Activated T-cell treated with anti-CD3 and anti-CD28 coated beads, Interleukin-2, amount 50 U/mL, for 48 hours (primary cell): Measurements from ENCODE around the gene SORCS2.

Experiments used
- DNase-seq, 2 experiments: peaks; one replicate each; pipeline ENCODE4 v3.0.0-alpha.2; 2020

SORCS2 gene

DNA sequence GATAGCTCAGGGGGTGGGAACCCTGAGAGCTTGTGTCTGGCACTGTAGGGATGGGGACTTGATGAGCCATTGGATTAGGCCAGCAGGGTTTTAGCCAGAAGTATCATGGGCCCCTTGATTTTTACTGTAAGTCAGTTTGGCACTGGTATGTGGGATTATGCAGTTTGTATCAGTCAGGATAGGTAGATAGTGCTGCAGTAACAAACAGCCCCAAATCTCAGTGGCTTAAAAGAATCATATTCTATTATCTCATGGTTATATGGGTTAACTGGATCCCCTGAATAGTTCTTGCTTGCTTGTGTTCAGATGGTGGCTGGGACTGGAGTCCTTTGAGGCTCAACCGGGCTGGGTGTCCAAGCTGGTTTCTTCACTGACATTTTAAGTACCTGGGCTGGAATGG lies 56.5 kb downstream of the SORCS2 start:
- no peak for DNase-seq

DNA sequence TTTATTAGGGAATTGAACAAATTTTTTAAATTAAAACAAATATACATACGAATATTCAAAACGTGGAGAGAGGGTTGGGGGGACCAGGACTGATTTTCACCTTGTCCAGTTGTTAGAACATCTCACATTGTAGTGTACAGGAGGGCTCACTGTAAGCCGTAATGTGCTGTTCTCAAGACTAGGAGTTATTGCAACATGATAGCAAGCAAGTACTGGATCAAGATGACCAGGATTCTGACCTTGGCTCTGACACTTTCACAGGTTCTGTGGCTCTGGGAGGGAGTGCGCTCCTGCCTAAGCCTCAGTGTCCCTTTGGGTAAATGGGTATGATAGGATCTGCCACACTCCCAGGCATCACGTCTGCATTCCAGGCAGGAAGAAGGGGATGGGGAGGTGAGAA lies 59.0 kb downstream of the SORCS2 start:
- no peak for DNase-seq

DNA sequence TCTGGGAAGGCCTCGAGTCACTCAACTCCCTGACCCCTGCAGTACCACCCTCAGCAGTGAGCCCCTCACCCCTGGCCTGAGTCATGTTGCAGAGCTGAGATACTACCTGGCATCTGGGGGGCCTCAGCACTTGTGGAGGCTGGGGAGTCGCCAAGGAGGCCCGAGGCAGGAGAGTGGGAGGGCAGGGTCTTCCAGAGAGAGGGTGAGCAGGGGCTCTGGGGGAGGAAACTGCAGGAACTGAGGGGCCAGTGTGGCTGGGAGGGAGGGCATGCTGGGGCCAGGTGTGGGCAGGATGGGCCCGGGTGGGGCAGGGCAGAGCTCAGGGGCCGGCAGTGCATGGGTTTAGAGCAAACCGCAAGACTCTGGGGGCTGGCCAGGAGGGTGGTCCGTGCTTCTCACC lies 59.7 kb downstream of the SORCS2 start:
- no peak for DNase-seq

DNA sequence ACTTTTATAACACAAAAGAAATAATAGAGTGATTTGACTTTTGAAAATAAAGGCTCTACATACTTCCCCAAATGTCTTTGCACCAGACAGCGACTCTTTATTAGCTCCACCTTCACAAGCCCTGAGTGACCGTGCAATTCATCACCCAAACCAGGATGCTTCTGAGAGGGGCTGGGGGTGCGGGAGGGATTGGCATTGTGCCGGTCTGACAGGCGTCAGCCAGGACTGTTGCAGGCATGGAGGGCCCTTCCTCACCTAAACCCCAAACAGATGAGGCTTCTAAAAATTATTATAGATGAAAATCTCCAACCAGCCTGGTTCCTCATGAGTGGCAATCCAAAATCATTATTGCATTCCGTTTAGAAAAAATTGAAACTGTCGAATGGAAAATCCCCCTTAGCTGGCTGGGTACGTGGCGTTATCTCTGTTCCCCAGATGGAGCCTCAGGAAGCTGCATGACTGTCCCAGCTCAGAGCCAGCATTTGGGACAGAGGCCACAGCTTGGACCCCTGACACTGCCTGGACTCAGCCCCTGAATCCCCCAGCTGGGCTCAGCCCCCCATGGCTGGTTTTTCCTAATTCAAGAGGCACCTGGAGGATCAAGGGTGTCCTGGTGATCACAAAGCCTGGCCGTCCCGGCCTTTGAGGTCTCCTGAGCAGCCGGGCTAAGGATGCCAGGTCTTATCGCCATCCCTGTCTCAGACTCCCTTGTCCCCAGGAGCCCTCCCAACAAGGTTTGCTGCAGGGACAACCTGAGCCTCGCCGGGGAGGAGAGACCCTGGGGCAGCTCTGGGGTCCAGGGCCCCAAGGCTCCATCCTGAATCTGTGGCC lies 60.4 kb downstream of the SORCS2 start:
- no peak for DNase-seq

- DNase-seq: no peak
Measured at GRCh38 chr4:7253341-7253700, 61.0 kb downstream of the SORCS2 start.

DNA sequence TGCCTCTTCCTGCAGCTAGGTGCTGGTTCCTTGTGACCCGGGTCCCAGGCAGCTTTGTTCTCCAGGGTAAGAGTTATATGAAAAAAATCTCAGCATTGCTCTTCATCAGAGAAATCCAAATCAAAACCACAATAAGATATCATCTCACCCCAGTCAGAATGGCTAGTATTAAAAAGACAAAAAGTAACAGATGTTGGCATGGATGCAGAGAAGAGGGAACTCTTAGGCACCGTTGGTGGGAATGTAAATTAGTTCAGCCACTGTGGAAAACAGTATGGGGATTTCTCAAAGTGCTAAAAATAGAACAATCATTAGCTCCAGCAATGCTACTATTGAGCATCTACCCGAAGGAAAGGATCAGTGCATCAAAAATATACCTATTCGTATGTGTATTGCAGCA lies 61.5 kb downstream of the SORCS2 start:
- DNase-seq: no peak

DNA sequence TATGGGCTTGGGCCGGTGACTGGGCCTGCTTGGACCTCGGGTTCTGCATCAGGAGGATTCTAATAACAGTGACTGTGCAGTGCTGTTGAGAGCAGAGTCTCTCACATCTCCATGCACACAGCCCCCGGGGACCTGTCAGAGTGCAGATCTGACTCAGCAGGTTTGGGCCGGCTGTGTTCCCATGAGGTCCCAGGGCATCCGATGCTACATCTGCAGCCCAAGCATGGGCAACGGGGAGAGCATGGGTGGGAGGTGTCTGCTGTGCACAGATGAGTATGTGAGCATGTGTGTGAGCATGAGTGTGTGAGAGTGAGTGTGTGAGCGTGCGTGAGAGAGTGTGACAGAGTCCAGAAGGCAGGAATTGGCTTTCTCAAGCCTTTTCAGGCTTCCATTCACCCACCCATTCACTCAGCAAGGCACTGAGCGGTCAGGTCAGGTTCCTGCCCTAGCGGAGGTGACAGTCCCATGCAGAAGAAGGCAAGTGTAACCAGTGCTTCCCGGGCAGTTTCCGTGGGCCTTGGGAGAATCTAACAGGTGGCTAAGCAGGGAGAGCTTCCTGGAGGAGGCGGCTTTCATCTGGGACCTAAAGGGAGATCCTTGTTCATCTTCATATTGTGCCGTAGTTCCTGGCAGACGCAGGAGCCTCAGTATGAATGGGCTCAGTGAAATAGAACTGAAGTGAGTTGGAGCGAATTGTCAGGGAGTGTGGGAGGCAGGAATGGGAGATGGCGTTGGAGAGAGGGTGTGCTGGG lies 62.6 kb downstream of the SORCS2 start:
- no peak for DNase-seq

DNA sequence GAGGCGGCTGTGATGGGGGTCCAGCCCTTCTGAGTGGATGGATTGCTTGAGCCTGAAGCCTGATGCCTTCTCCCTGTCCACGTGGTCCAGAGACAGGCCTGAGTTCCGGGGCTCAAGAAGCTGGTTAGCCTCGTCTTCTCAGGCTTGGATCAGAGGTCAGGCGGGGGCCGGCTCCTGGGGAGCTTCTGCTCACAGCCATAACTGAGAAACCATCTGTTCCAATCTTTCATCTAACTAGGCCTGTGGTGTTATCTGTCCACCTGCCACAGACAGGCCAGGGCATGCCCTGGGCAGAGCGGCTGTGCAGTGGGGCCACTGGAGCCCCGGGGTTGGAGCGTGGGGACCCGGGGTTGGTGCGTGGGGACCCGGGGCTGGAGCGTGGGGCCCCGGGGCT lies 63.1 kb downstream of the SORCS2 start:
- DNase-seq: no peak

GRCh38 chr4:7255996-7256395 lies 63.7 kb downstream of the SORCS2 start:
- no peak for DNase-seq

DNA sequence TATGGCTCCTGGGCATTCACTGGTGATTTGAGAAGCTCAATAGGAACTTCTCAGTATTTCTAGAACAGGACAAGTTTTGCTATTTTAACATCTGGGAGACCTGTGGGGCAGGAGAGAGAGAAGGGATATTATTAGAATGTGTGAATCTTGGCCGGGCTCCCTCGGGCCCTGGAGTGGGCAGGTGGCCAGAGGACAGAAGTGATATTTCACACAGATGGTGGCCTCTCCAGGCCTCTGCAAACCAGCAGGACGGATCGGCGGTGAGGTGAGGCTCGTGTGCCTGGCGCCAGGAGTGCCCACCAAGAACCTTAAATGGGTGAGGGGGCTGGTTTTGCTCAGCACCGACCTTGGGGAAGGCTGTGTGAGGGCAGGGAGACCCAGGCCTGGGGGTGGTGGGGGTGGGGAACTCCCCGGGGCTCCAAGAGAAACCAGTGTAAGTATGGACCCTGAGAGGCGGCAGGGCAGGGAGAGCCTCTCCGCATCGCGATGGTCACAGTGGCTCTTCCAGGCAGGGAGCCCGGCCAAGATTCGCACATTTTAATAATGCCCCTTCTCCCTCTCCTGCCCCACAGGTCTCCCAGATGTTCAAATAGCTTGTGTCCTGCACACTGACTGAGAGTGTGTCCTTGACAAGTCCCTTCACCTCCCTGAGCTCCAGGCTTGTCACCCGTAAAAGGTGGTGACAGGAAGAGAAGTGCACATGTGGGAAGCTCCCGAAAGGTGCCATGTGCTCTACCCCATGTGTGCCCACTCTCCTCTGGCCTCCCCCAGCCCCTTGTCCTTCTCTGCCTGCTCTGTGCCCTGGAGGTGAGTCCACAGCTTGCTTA lies 64.9 kb downstream of the SORCS2 start:
- no peak for DNase-seq

GRCh38 chr4:7259039-7259438 lies 66.7 kb downstream of the SORCS2 start:
- DNase-seq: no peak

- no peak for DNase-seq
Measured at GRCh38 chr4:7260569-7260968, 68.2 kb downstream of the SORCS2 start.

- no peak for DNase-seq
Measured at GRCh38 chr4:7261087-7261486, 68.7 kb downstream of the SORCS2 start.

GRCh38 chr4:7261536-7261935 lies 69.2 kb downstream of the SORCS2 start:
- no peak for DNase-seq

DNA sequence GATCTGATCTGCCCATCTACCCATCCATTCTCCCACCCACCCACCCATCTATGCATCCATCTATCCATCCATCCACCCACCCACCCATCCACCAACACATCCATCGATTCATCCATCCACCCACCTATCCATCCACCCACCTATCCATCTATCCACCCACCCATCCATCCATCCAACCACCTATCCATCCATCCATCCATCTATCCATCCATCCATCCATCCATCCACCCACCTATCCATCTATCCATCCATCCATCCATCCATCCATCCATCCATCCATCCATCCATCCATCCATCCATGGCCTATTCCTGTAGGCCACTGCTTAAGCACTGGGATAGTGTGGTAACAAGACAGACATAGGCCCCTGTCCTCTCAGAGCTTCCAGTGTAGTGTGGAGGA lies 69.8 kb downstream of the SORCS2 start:
- no peak for DNase-seq

DNA sequence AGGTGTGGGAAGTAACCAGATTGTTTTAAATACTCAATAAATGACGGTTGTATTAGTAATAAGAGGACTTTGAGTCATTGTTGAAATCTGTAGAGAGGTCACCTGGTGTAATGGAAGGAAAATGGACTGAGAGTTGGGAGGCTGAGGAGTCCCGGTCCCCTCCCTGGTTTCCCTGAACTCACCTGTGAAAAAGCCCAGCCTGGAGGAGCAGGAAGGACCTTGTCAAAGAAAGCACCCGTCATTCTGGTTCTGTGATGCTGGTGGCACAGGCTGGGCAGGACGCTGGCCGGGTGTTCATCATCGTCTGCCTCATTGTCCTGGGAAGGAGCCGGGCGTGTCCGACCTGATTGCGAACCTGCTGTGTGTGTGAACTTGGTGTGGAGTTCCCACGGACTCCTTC lies 70.8 kb downstream of the SORCS2 start:
- no peak for DNase-seq

GRCh38 chr4:7264694-7265093 lies 72.4 kb downstream of the SORCS2 start:
- DNase-seq: no peak

DNA sequence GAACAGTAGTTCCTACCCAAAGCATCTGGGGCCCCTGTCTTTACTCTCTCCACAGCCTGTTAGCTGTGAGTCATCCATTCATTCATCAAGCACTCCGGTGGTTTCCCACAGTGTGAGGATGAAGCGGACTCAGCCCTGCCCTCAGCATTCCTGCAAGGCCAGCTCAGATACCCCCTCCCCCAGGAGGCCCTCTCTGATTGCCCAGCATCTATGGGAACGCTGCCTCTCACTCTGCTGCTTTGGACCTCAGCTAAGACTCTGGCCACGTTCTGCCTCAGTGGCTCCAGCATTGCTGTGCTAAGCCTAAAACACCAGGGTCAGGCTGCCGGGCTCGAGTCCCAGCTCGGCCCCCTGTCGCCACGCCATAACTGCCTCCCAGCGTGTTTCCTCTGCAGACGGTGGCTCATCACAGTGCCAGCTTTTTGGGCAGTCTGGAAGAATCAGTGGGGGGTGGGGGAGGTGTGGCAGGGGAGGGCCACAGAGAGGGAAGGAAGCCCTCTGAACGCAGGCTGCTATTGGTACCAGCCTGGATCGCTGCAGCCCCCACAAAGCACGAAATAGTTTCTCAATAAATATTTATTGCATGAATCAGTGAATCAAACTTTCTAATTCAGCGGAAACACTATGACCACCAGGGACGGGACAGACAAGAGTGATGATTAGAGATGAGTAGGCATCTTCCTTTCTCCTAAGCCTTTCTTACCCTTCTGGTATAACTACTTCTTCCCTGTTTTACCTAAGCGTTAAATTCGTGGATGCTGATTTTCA lies 74.4 kb downstream of the SORCS2 start:
- no peak for DNase-seq

GRCh38 chr4:7267829-7268228 lies 75.5 kb downstream of the SORCS2 start:
- no peak for DNase-seq

DNA sequence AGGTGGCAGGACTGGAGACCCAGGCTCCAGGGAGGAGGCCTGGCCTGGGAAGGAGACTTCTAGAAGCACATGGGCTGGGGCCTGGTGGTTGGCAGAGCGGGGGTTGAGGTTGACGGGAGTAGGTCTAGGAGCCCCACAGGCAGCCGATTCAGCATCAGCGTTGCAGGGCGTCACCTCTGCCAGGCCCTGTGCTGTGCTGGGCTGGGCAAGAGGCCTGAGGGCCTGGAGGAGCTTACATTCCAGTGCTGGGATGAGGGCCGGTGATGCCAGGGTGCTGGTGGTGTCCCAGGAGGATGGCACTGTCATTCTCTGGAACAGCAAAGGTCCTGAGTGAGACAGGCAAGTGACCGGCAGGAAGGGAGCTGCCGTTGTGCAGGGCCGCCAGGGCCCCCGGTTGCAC lies 76.6 kb downstream of the SORCS2 start:
- no peak for DNase-seq

DNA sequence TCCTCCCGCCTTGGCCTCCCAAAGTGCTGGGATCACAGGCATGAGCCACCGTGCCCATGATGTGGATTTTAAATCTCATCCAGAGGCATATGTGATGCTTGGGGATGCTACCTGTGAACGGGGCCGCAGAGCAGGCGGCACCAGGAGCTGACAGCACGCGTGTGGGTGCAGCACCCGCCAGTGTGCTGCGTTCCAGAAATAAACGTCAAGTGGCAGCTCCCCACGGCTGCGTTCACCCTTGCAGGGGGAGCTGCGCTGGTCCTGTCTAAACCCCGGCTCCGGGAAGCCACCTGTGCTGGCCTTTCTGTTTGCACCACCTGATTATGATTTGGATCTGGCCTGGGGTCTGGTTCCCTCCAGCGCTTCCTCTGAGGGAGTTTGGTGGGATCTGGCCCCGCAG lies 77.8 kb downstream of the SORCS2 start:
- no peak for DNase-seq

GRCh38 chr4:7272404-7272803 lies 80.1 kb downstream of the SORCS2 start:
- DNase-seq: no peak

DNA sequence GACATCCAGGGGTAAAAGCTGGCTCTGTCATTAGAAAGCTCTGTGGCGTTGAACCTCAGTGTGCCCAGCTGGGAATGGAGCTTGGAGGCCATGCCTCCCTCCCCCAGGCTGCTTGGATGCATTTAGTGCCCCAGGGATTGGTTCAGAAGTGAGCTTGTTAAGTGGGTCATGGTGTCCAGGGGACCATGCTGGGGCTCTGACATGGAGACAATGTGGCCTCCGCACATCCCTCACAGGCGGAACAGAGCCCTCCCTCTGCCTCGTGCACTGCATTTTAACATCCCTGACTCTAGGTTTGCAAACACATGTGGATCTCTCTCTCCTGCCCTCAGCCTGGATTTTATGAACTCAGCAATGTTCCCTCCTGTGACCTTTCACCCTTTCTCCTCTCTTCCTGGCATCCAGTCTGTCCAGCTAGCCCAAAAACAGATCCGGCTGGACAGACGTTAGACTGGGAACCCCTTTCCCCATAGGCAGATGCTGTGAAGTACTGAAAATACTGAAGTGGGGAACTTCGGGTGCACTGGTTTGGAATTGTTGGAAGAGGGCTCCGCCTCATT lies 81.5 kb downstream of the SORCS2 start:
- DNase-seq: no peak
